ENCODE data around the gene LOX.

GRCh38 chr5:122085041-122085440, 7.0 kb upstream of the LOX start:
- TF ChIP-seq CTCF (IDR thresholded peaks at IDR 0.05 in 2 of 3, conservative IDR thresholded peaks at IDR 0.05 in 1 of 3; ENCODE audit: insufficient read depth in 2 of 3, low read depth in 1 of 3, low read length in 3 of 3) (no peak), ZBTB11 (CRISPR knock-in tag; IDR thresholded peaks at IDR 0.05) (no peak), POLR2H (tag; IDR thresholded peaks at IDR 0.05; ENCODE audit: low read depth) (no peak), GTF2F1 (IDR thresholded peaks at IDR 0.05; ENCODE audit: low read depth, low read length) (no peak), PTTG1 (tag; IDR thresholded peaks at IDR 0.05; ENCODE audit: low read depth) (no peak), SIN3A (IDR thresholded peaks at IDR 0.05; ENCODE audit: borderline replicate concordance in 2 of 2, control insufficient read depth in 1 of 2, low read depth in 2 of 2, low read length in 2 of 2) (no peak), ZEB2 (IDR thresholded peaks at IDR 0.05) (no peak), POLR2A (conservative IDR thresholded peaks at IDR 0.05) (no peak), TGIF2 (CRISPR knock-in tag; IDR thresholded peaks at IDR 0.05) (no peak), ZNF583 (CRISPR knock-in tag; IDR thresholded peaks at IDR 0.05) (no peak), ZNF274 (IDR thresholded peaks at IDR 0.05; ENCODE audit: borderline replicate concordance, low read depth, low read length) (no peak)

Measured in K562 (cell line).